ENCODE data around the gene CDH18. TPM values are rescaled to one million over a fixed set of nuclear protein-coding genes. Genes with fewer than 3 reads are reported as not detected.

CDH18 gene
- total and polyA plus RNA-seq, 2 of the 4 experiments (the other 2 are of a cell fraction) = 0.24 to 1.1 TPM

- no peaks in the 10 kb centered on the region for H3K79me1 ChIP-seq (ENCODE audit: low read depth in 1 of 2, low read length in 2 of 2)
- no TSS peak for BruUV-seq (replicated peaks)
- H2AK5ac ChIP-seq (ENCODE audit: low read depth, low read length) = no peak overlapping the region
- H2BK120ac ChIP-seq (ENCODE audit: low read depth, low read length) = no peak overlapping the region
- H2BK20ac ChIP-seq (ENCODE audit: low read depth, low read length) = no peak overlapping the region
- no peaks in the 10 kb centered on the region for H3K36me3 ChIP-seq (ENCODE audit: control insufficient read depth, insufficient read depth, low read length)
- H3K4me2 ChIP-seq (ENCODE audit: low read depth, low read length) = no peak overlapping the region
- H3K27ac ChIP-seq (ENCODE audit: insufficient read depth, low read length) = no peak overlapping the region
- ChIA-PET POLR2A (ENCODE audit: unreplicated experiment) (no interaction called here), CTCF (no interaction called here)
- H3K9me1 ChIP-seq (ENCODE audit: insufficient read depth, low read length) = no peaks in the 10 kb centered on the region
- no peaks in the 10 kb centered on the region for H3K27me3 ChIP-seq (ENCODE audit: control insufficient read depth, insufficient read depth, low read length)
- H2AK9ac ChIP-seq (replicated peaks; ENCODE audit: low read depth, low read length, poor library complexity) = no peak overlapping the region
- in situ Hi-C loops (cut with MboI; ENCODE audit: low sequenced_read_pairs) (no loop called here), intact Hi-C loops (cut with micrococcal nuclease) (no loop called here), dilution Hi-C loops (cut with HindIII; ENCODE audit: low sequenced_read_pairs, unreplicated experiment) (no loop called here)
- no peak overlapping the region for H3K9ac ChIP-seq (ENCODE audit: low read depth, low read length)
- no peak overlapping the region for H4K8ac ChIP-seq (ENCODE audit: low read depth in 2 of 2, low read length in 2 of 2)
- H4K5ac ChIP-seq (ENCODE audit: low read depth, low read length) = no peak overlapping the region
- DNase-seq (no peak), ATAC-seq (ENCODE audit: low read depth) (no peak)
- H2AFZ ChIP-seq (replicated peaks; ENCODE audit: low read length, poor library complexity) = no peak overlapping the region
- no peak overlapping the region for H2BK15ac ChIP-seq (ENCODE audit: low read depth, low read length)
- H4K20me1 ChIP-seq (ENCODE audit: insufficient read depth, low read length) = no peaks in the 10 kb centered on the region
- WGBS, 2 experiments (ENCODE audit: extremely low coverage in 2 of 2, insufficient read length in 1 of 2) = no CpG with 5 or more reads among the region's 1 CpG
- H2BK5ac ChIP-seq (ENCODE audit: low read depth, low read length, poor library complexity, severe bottlenecking) = no peak overlapping the region
- H3K56ac ChIP-seq (ENCODE audit: extremely low read depth, insufficient read depth, low read length) = no peak overlapping the region
- no peak overlapping the region for H4K91ac ChIP-seq (ENCODE audit: insufficient read depth, low read depth, low read length)
- H3K4me3 ChIP-seq (ENCODE audit: insufficient read depth, low read depth, low read length) = no peak overlapping the region
- no peaks in the 10 kb centered on the region for H3K4me1 ChIP-seq (ENCODE audit: control insufficient read depth, insufficient read depth, low read length)
- no peak overlapping the region for H3K4ac ChIP-seq (ENCODE audit: low read depth, low read length)
- TF ChIP-seq CEBPB (IDR thresholded peaks at IDR 0.05; ENCODE audit: low read depth, low read length) (no peak), RCOR1 (IDR thresholded peaks at IDR 0.05; ENCODE audit: insufficient replicate concordance, low read length) (no peak), RFX5 (IDR thresholded peaks at IDR 0.05; ENCODE audit: low read depth, low read length) (no peak), POLR2A (IDR thresholded peaks at IDR 0.05; ENCODE audit: low read depth, low read length) (no peak), CTCF (conservative IDR thresholded peaks at IDR 0.05; ENCODE audit: low read depth, low read length) (no peak), NFE2L2 (IDR thresholded peaks at IDR 0.05; ENCODE audit: low read depth, low read length) (no peak), ELK1 (IDR thresholded peaks at IDR 0.05; ENCODE audit: borderline replicate concordance, low read depth, low read length) (no peak), FOS (IDR thresholded peaks at IDR 0.05; ENCODE audit: low read depth, low read length) (no peak), SMC3 (IDR thresholded peaks at IDR 0.05; ENCODE audit: low read depth, low read length) (no peak), MAZ (IDR thresholded peaks at IDR 0.05; ENCODE audit: borderline replicate concordance, low read depth, low read length) (no peak), BHLHE40 (IDR thresholded peaks at IDR 0.05; ENCODE audit: low read depth, low read length) (no peak), CHD1 (IDR thresholded peaks at IDR 0.05; ENCODE audit: low read depth, low read length) (no peak), MAFK (IDR thresholded peaks at IDR 0.05; ENCODE audit: low read depth, low read length) (no peak), USF2 (IDR thresholded peaks at IDR 0.05; ENCODE audit: low read depth, low read length) (no peak), MXI1 (IDR thresholded peaks at IDR 0.05; ENCODE audit: borderline replicate concordance, low read depth, low read length) (no peak), RAD21 (IDR thresholded peaks at IDR 0.05; ENCODE audit: low read length) (no peak)
- no peaks in the 10 kb centered on the region for H3K9me3 ChIP-seq (ENCODE audit: control insufficient read depth, insufficient read depth, low read length)
- no peak overlapping the region for H3K18ac ChIP-seq (ENCODE audit: low read depth, low read length)
- H3K23ac ChIP-seq (ENCODE audit: low read depth, low read length) = no peak overlapping the region
- no peak overlapping the region for H3K14ac ChIP-seq (replicated peaks; ENCODE audit: low read depth, low read length)
Measured at GRCh38 chr5:19904766-19905165, 83.2 kb downstream of the CDH18 start.
